Measurements from ENCODE around the gene ERFE.

ERFE gene

GRCh38 chr2:238126775-238127164 lies 32.0 kb upstream of the ERFE start:
- no peak for DNase-seq

GRCh38 chr2:238127165-238128060 lies 31.4 kb upstream of the ERFE start:
- no peak for DNase-seq

GRCh38 chr2:238128061-238128440 lies 30.7 kb upstream of the ERFE start:
- DNase-seq = no peak

GRCh38 chr2:238128534-238129001 lies 30.2 kb upstream of the ERFE start:
- DNase-seq = no peak

- DNase-seq = no peak
These were observed 29.4 kb upstream of the ERFE start for GRCh38 chr2:238129166-238130010.

GRCh38 chr2:238130111-238130695 lies 28.6 kb upstream of the ERFE start:
- DNase-seq = no peak

- no peak for DNase-seq
These were observed 27.8 kb upstream of the ERFE start for GRCh38 chr2:238130696-238131628.

GRCh38 chr2:238131761-238132462 lies 26.9 kb upstream of the ERFE start:
- DNase-seq = no peak

- DNase-seq = no peak
These were observed 26.0 kb upstream of the ERFE start for GRCh38 chr2:238132463-238133450.

GRCh38 chr2:238133499-238134392 lies 25.0 kb upstream of the ERFE start:
- no peak for DNase-seq

GRCh38 chr2:238134393-238134785 lies 24.4 kb upstream of the ERFE start:
- DNase-seq = no peak

- DNase-seq = no peak
These were observed 23.1 kb upstream of the ERFE start for GRCh38 chr2:238135601-238136150.

GRCh38 chr2:238136820-238137537 lies 21.8 kb upstream of the ERFE start:
- no peak for DNase-seq

- DNase-seq = no peak
These were observed 20.9 kb upstream of the ERFE start for GRCh38 chr2:238137885-238138284.

GRCh38 chr2:238138331-238139195 lies 20.2 kb upstream of the ERFE start, which contains the start of gene KLHL30:
Gene KLHL30, plus strand, starts transcription at chr2:238138668. Its CDS starts 2,087 bp downstream, at chr2:238140755.
- DNase-seq = no peak

GRCh38 chr2:238139196-238140039 lies 19.4 kb upstream of the ERFE start:
- DNase-seq = no peak
